Trophoblast cell (in vitro differentiated cells and primary cell): ENCODE measurements around the gene TIMM13.

Source experiments
- DNase-seq, 2 donors: peaks; one replicate each; pipeline ENCODE4 v3.0.0-alpha.2; 2016
- H2AFZ ChIP-seq: 2 replicates; pipeline ENCODE4 v1.6.1; 2013; ENCODE audit warnings: low read length, moderate library complexity, mild to moderate bottlenecking; ENCODE audit not compliant: insufficient read depth, poor library complexity
- H2AK5ac ChIP-seq: 2 replicates; pipeline ENCODE4 v1.6.1; 2013; ENCODE audit warnings: mild to moderate bottlenecking, low read length
- H2BK120ac ChIP-seq: 2 replicates; pipeline ENCODE4 v1.6.1; 2013; ENCODE audit warnings: low read length, mild to moderate bottlenecking, moderate library complexity; ENCODE audit not compliant: insufficient read depth, poor library complexity
- H2BK12ac ChIP-seq: 2 replicates; pipeline ENCODE4 v1.6.1; 2013; ENCODE audit warnings: mild to moderate bottlenecking, low read length, moderate library complexity
- H2BK5ac ChIP-seq: 2 replicates; pipeline ENCODE4 v1.6.1; 2013; ENCODE audit warnings: low read length, low read depth, moderate library complexity, mild to moderate bottlenecking; ENCODE audit not compliant: poor library complexity
- H3K14ac ChIP-seq: 2 replicates; pipeline ENCODE4 v1.6.1; 2013; ENCODE audit warnings: mild to moderate bottlenecking, low read length
- H3K18ac ChIP-seq: 2 replicates; pipeline ENCODE4 v1.6.1; 2013; ENCODE audit warnings: mild to moderate bottlenecking, low read length
- H3K23ac ChIP-seq: 2 replicates; pipeline ENCODE4 v1.6.1; 2013; ENCODE audit warnings: low read length
- H3K27ac ChIP-seq: 2 replicates; pipeline ENCODE4 v1.5.1; 2013; ENCODE audit warnings: low read depth, mild to moderate bottlenecking, inconsistent platforms, low read length, moderate library complexity
- H3K27me3 ChIP-seq: 2 replicates; pipeline ENCODE4 v1.6.1; 2013; ENCODE audit warnings: inconsistent platforms, mild to moderate bottlenecking, low read length, moderate library complexity; ENCODE audit not compliant: insufficient read depth
- H3K36me3 ChIP-seq, 2 experiments: 1 replicate in 1 of 2; 2 replicates in 1 of 2; pipeline ENCODE4 v1.6.1; 2013; ENCODE audit warnings: low read length in 2 of 2, mild to moderate bottlenecking in 2 of 2, moderate library complexity in 1 of 2; ENCODE audit not compliant: insufficient read depth in 2 of 2, control insufficient read depth in 1 of 2
- H3K4ac ChIP-seq: 2 replicates; pipeline ENCODE4 v1.6.1; 2013; ENCODE audit warnings: low read depth, mild to moderate bottlenecking, low read length, moderate library complexity
- H3K4me1 ChIP-seq, 2 experiments: 1 replicate in 1 of 2; 2 replicates in 1 of 2; pipeline ENCODE4 v1.6.1; 2013; ENCODE audit warnings: low read length in 2 of 2, mild to moderate bottlenecking in 2 of 2, moderate library complexity in 1 of 2; ENCODE audit not compliant: insufficient read depth in 2 of 2, control insufficient read depth in 1 of 2
- H3K4me2 ChIP-seq: 2 replicates; pipeline ENCODE4 v1.6.1; 2013; ENCODE audit warnings: inconsistent platforms, mild to moderate bottlenecking, low read length, moderate library complexity
- H3K4me3 ChIP-seq: 2 replicates; pipeline ENCODE4 v1.5.1; 2013; ENCODE audit warnings: mild to moderate bottlenecking, low read depth, low read length, inconsistent platforms
- H3K79me1 ChIP-seq: one replicate; pipeline ENCODE4 v1.6.1; 2013; ENCODE audit warnings: low read length
- H3K79me2 ChIP-seq: 2 replicates; pipeline ENCODE4 v1.6.1; 2013; ENCODE audit warnings: low read length, mild to moderate bottlenecking; ENCODE audit not compliant: control insufficient read depth, insufficient read depth, poor library complexity
- H3K9ac ChIP-seq: 2 replicates; pipeline ENCODE4 v1.6.1; 2013; ENCODE audit warnings: mild to moderate bottlenecking, low read length
- H3K9me3 ChIP-seq: 2 replicates; pipeline ENCODE4 v1.6.1; 2013; ENCODE audit warnings: low read depth, mild to moderate bottlenecking, control low read depth, inconsistent platforms, low read length; ENCODE audit not compliant: insufficient read depth
- H4K12ac ChIP-seq: 2 replicates; pipeline ENCODE4 v1.6.1; 2013; ENCODE audit warnings: low read depth, mild to moderate bottlenecking, low read length, moderate library complexity
- H4K8ac ChIP-seq: 2 replicates; pipeline ENCODE4 v1.6.1; 2013; ENCODE audit warnings: low read depth, mild to moderate bottlenecking, low read length, moderate library complexity
- H4K91ac ChIP-seq: one replicate; pipeline ENCODE4 v1.6.1; 2013; ENCODE audit warnings: low read depth, mild to moderate bottlenecking, low read length, moderate library complexity
- WGBS: extraction: QIAGEN DNeasy Blood & Tissue Kit; methylation state at CpG from one replicate; pipeline ENCODE4 v1.1.7; 2013; ENCODE audit warnings: missing lambda C conversion rate; ENCODE audit not compliant: insufficient read length, insufficient coverage; ENCODE audit errors: extremely low coverage; 5-methylcytosine and 5-hydroxymethylcytosine counted together

The TIMM13 gene

GRCh38 chr19:2382530-2383222 lies 44.7 kb downstream of the TIMM13 start:
- no peak overlapping the region for H2BK12ac ChIP-seq
- H3K79me2 ChIP-seq, result no peaks in the 10 kb centered on the region
- no peak overlapping the region for H3K4me3 ChIP-seq
- H4K8ac ChIP-seq, result no peak overlapping the region
- no peak overlapping the region for H3K4ac ChIP-seq
- H3K36me3 ChIP-seq, result no peaks in the 10 kb centered on the region
- no peak overlapping the region for H2BK120ac ChIP-seq
- no peak overlapping the region for H3K9ac ChIP-seq
- H3K4me2 ChIP-seq, result no peak overlapping the region
- H3K79me1 ChIP-seq, result no peaks in the 10 kb centered on the region
- no peak overlapping the region for H2AK5ac ChIP-seq
- H3K18ac ChIP-seq, result no peak overlapping the region
- no peak overlapping the region for H3K27ac ChIP-seq
- no peaks in the 10 kb centered on the region for H3K27me3 ChIP-seq
- H4K12ac ChIP-seq, result no peak overlapping the region
- H2BK5ac ChIP-seq, result no peak overlapping the region
- H3K14ac ChIP-seq, result no peak overlapping the region
- WGBS, result no CpG with 5 or more reads among the region's 13 CpGs
- no peak overlapping the region for H4K91ac ChIP-seq
- no peak for DNase-seq
- H3K4me1 ChIP-seq, result peaks cover 6% of the 10 kb centered on the region in 2 experiments
- peaks cover 5% of the 10 kb centered on the region for H3K9me3 ChIP-seq
- H2AFZ ChIP-seq, result no peak overlapping the region
- H3K23ac ChIP-seq, result no peak overlapping the region

GRCh38 chr19:2381148-2381820 lies 46.1 kb downstream of the TIMM13 start:
- Histone ChIP-seq H3K4me3 (no peak overlapping the region), H4K91ac (no peak overlapping the region), H3K79me2 (no peaks in the 10 kb centered on the region), H2AFZ (no peak overlapping the region), H4K8ac (no peak overlapping the region), H3K79me1 (no peaks in the 10 kb centered on the region), H3K4ac (no peak overlapping the region), H3K9me3 (peaks cover 5% of the 10 kb centered on the region), H3K4me1 (peaks cover 6% of the 10 kb centered on the region in 2 experiments), H4K12ac (no peak overlapping the region), H3K27ac (no peak overlapping the region), H3K36me3 (no peaks in the 10 kb centered on the region), H3K27me3 (no peaks in the 10 kb centered on the region), H3K4me2 (no peak overlapping the region), H2BK5ac (no peak overlapping the region), H3K14ac (no peak overlapping the region), H3K23ac (no peak overlapping the region), H2BK12ac (no peak overlapping the region), H3K9ac (no peak overlapping the region), H3K18ac (no peak overlapping the region), H2AK5ac (no peak overlapping the region), H2BK120ac (no peak overlapping the region)
- no CpG with 5 or more reads among the region's 18 CpGs for WGBS
- DNase-seq, result no peak

DNA sequence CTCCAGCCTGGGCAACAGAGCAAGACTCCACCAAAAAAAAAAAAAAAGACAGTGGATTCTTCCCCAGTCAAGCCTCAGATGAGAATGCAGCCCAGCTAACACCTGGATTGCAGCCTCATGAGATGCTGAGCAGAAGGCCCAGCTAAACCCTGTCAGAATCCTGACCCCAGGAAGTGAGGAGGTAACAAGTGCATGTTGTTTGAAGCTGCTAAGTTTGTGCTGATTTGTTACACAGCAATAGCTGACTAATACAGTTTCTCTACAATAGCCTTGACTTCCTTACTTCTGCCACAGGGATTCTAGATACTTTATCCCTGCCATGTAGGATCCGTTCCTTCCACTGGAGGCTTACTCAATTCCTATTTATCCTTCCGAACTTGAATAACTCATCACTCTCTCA lies 46.8 kb downstream of the TIMM13 start:
- Histone ChIP-seq H3K27ac (no peak overlapping the region), H3K4ac (no peak overlapping the region), H3K4me1 (peaks cover 5% of the 10 kb centered on the region in 2 experiments), H4K12ac (no peak overlapping the region), H3K79me2 (no peaks in the 10 kb centered on the region), H3K9ac (no peak overlapping the region), H2BK5ac (no peak overlapping the region), H3K4me3 (no peak overlapping the region), H2BK120ac (no peak overlapping the region), H3K27me3 (no peaks in the 10 kb centered on the region), H3K9me3 (peaks cover 5% of the 10 kb centered on the region), H3K23ac (no peak overlapping the region), H3K36me3 (no peaks in the 10 kb centered on the region), H3K4me2 (no peak overlapping the region), H3K18ac (no peak overlapping the region), H4K91ac (no peak overlapping the region), H4K8ac (no peak overlapping the region), H2AFZ (no peak overlapping the region), H3K79me1 (no peaks in the 10 kb centered on the region), H3K14ac (no peak overlapping the region), H2AK5ac (no peak overlapping the region), H2BK12ac (no peak overlapping the region)
- no CpG with 5 or more reads among the region's 2 CpGs for WGBS
- DNase-seq, result no peak

- no peak overlapping the region for H3K4me3 ChIP-seq
- DNase-seq, result no peak
- no peak overlapping the region for H2BK12ac ChIP-seq
- H4K8ac ChIP-seq, result no peak overlapping the region
- H3K4me2 ChIP-seq, result no peak overlapping the region
- no peak overlapping the region for H3K14ac ChIP-seq
- H3K79me2 ChIP-seq, result no peaks in the 10 kb centered on the region
- no peak overlapping the region for H2AFZ ChIP-seq
- no peak overlapping the region for H2BK120ac ChIP-seq
- H3K9me3 ChIP-seq, result peaks cover 8% of the 10 kb centered on the region
- H4K91ac ChIP-seq, result no peak overlapping the region
- H3K79me1 ChIP-seq, result no peaks in the 10 kb centered on the region
- no peak overlapping the region for H2AK5ac ChIP-seq
- no peak overlapping the region for H3K27ac ChIP-seq
- peaks cover 0 to 1% of the 10 kb centered on the region in 2 experiments for H3K4me1 ChIP-seq
- H2BK5ac ChIP-seq, result no peak overlapping the region
- no peak overlapping the region for H3K23ac ChIP-seq
- no CpG with 5 or more reads among the region's 15 CpGs for WGBS
- H3K4ac ChIP-seq, result no peak overlapping the region
- H4K12ac ChIP-seq, result no peak overlapping the region
- H3K36me3 ChIP-seq, result no peaks in the 10 kb centered on the region
- no peak overlapping the region for H3K9ac ChIP-seq
- no peak overlapping the region for H3K18ac ChIP-seq
- no peaks in the 10 kb centered on the region for H3K27me3 ChIP-seq
Observed at GRCh38 chr19:2376784-2377519, 50.4 kb downstream of the TIMM13 start.
